Breast epithelium (tissue), 3 donors: ENCODE results near the gene FGFR3.

Experiments used
- POLR2A ChIP-seq: fragments of 450-650 bp; IDR thresholded peaks from one replicate; pipeline ENCODE4 v1.6.1; 2016; ENCODE audit warnings: antibody characterized with exemption, mild to moderate bottlenecking, moderate library complexity
- TF ChIP-seq, protein P1 (sequence below), 3 donors: fragments of 450-650 bp; IDR thresholded peaks; one replicate each; pipeline ENCODE4 v1.5.1; 2016 to 2017; ENCODE audit warnings: antibody characterized with exemption in 3 of 3, mild to moderate bottlenecking in 3 of 3, moderate library complexity in 3 of 3

DNA sequence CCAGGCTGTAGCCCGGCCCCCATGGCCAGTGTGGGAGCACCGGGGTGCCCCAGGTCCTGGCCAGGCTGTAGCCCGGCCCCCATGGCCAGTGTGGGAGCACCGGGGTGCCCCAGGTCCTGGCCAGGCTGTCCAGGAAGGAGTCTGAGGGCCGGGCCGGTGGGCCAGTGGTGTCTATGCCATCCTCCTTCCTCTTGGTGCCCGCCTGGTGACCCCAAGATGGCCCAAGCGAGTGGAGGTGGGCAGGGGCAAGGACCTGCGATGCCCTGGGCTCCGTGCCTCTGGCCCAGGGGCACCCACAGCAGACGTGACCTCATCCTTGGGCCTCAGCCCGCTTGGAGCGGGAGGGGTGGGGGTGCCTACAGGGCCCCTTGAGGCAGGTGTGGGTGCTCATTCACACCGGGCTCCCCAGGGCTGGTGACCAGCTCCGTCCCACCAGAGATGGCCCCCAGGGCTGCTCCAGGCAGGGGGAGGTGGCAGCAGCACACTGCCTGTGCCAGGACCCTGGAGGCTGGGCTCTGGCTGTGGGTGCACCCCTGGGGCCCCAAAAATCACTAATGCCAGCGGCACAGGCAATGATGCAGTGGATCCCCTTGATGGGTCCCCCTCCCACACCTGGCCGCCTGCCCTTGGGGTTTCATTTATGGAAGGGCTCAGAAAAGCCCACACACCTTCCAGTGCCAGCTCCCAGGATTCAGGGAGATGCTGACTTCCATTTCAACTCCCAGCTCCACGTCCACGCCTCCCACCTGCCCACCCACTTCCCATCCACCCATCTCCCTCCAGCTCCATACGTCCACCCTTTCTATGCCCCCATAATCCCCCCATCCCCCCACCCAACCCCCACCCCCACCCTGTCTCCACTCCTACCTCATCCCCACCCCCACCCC lies 36.0 kb upstream of the FGFR3 start:
- TF ChIP-seq, protein P1, sequence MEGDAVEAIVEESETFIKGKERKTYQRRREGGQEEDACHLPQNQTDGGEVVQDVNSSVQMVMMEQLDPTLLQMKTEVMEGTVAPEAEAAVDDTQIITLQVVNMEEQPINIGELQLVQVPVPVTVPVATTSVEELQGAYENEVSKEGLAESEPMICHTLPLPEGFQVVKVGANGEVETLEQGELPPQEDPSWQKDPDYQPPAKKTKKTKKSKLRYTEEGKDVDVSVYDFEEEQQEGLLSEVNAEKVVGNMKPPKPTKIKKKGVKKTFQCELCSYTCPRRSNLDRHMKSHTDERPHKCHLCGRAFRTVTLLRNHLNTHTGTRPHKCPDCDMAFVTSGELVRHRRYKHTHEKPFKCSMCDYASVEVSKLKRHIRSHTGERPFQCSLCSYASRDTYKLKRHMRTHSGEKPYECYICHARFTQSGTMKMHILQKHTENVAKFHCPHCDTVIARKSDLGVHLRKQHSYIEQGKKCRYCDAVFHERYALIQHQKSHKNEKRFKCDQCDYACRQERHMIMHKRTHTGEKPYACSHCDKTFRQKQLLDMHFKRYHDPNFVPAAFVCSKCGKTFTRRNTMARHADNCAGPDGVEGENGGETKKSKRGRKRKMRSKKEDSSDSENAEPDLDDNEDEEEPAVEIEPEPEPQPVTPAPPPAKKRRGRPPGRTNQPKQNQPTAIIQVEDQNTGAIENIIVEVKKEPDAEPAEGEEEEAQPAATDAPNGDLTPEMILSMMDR (IDR thresholded peaks at IDR 0.05), result no peak
- no peak for TF ChIP-seq POLR2A
